Smooth muscle cell (in vitro differentiated cells): ENCODE results near the gene TLE1. TPM values are rescaled to one million over a fixed set of nuclear protein-coding genes. Genes with fewer than 3 reads are reported as not detected.

Experiments
- DNase-seq: peaks from one replicate; lab custom pipeline; 2025; ENCODE audit not compliant: unreplicated experiment; lab: John Stamatoyannopoulos, UW
- H2AFZ ChIP-seq: fragments of 200-600 bp; sonication (generic); 2 replicates; pipeline ENCODE4 v1.6.0; 2016; ENCODE audit warnings: antibody characterized with exemption, low read depth, mild to moderate bottlenecking
- H3F3A ChIP-seq: fragments of 200-600 bp; sonication (generic); 2 replicates; pipeline ENCODE4 v1.6.0; 2017; ENCODE audit warnings: antibody characterized with exemption, low read depth
- H3K27ac ChIP-seq: fragments of 200-600 bp; sonication (generic); 2 replicates; pipeline ENCODE4 v1.5.1; 2016; ENCODE audit warnings: low read depth, mild to moderate bottlenecking
- H3K27me3 ChIP-seq: fragments of 200-600 bp; sonication (generic); 2 replicates; pipeline ENCODE4 v1.6.1; 2016; ENCODE audit warnings: low read depth, mild to moderate bottlenecking
- H3K36me3 ChIP-seq: fragments of 200-600 bp; sonication (generic); 2 replicates; pipeline ENCODE4 v1.5.1; 2016; ENCODE audit warnings: low read depth
- H3K4me1 ChIP-seq: fragments of 200-600 bp; sonication (generic); 2 replicates; pipeline ENCODE4 v1.5.1; 2016; ENCODE audit warnings: low read depth
- H3K4me2 ChIP-seq: fragments of 200-600 bp; sonication (generic); 2 replicates; pipeline ENCODE4 v1.6.0; 2016; ENCODE audit warnings: mild to moderate bottlenecking
- H3K4me3 ChIP-seq: fragments of 200-600 bp; sonication (generic); 2 replicates; pipeline ENCODE4 v1.5.1; 2016; ENCODE audit warnings: mild to moderate bottlenecking
- H3K79me2 ChIP-seq: fragments of 200-600 bp; sonication (generic); 2 replicates; pipeline ENCODE4 v1.6.0; 2016; ENCODE audit warnings: low read depth, mild to moderate bottlenecking
- H3K9ac ChIP-seq: fragments of 200-600 bp; sonication (generic); 2 replicates; pipeline ENCODE4 v1.6.0; 2016; ENCODE audit warnings: low read depth
- H3K9me3 ChIP-seq: fragments of 200-600 bp; sonication (generic); replicated peaks from 2 replicates; pipeline ENCODE4 v1.5.1; 2016; ENCODE audit warnings: low read depth
- H4K20me1 ChIP-seq: fragments of 200-600 bp; sonication (generic); 2 replicates; pipeline ENCODE4 v1.6.0; 2016; ENCODE audit warnings: low read depth
- CTCF ChIP-seq: fragments of 200-600 bp; sonication (generic); IDR thresholded peaks from 2 replicates; pipeline ENCODE4 v1.5.1; 2017; ENCODE audit warnings: borderline replicate concordance, mild to moderate bottlenecking, antibody characterized with exemption; ENCODE audit not compliant: insufficient read depth, poor library complexity, severe bottlenecking
- WGBS: methylation state at CpG from one replicate; pipeline ENCODE4 v1.1.7; 2016; ENCODE audit warnings: low lambda C conversion rate; 5-methylcytosine and 5-hydroxymethylcytosine counted together
- polyA plus RNA-seq: library from polyadenylated mRNA; unstranded; fragments of >200 nt; fragmentation: Nextera tagmentation; extraction: Ambion mirVana; gene quantifications from 2 replicates; pipeline ENCODE4 v1.2.1, GENCODE V29; 2016
- total RNA-seq: library from RNA; depleted of rRNA; stranded (reverse); fragments of >200 nt; gene quantifications from 2 replicates; pipeline ENCODE4 v1.2.3, GENCODE V29; 2014

The TLE1 gene
- total and polyA plus RNA-seq, 2 experiments from 2014 or later: 32.5 to 35.2 TPM

DNA sequence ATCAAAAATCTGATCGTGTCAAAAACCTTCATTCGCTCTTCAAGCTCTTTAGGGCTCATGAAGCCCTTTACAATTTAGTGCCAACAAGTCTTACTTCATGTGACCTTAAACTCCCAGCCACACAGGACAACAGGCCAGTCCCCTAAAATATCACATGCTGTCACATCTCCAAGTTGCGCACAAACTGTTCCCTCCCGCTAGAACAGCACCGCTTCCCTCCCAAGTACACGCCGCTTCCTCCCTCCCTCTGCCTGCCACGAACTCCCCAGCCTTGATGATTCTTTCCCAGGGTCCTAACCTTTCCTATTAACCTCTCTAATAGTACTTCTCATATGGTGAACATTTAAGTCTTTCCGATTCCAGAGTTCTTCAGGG, 91.2 kb downstream of the TLE1 start:
- H3K4me3 ChIP-seq: no peak overlapping the region
- no peak overlapping the region for H3K27ac ChIP-seq
- no peak for DNase-seq
- H3K36me3 ChIP-seq: no peaks in the 10 kb centered on the region
- no peak overlapping the region for H3K9ac ChIP-seq
- no peaks in the 10 kb centered on the region for H3K9me3 ChIP-seq
- H4K20me1 ChIP-seq: no peaks in the 10 kb centered on the region
- no peaks in the 10 kb centered on the region for H3K27me3 ChIP-seq
- H3K4me1 ChIP-seq: peaks cover 13% of the 10 kb centered on the region
- no peak overlapping the region for H2AFZ ChIP-seq
- no peak for TF ChIP-seq CTCF
- WGBS: 95% methylated on average over 9 of the region's 9 CpGs
- H3F3A ChIP-seq: no peaks in the 10 kb centered on the region
- no peak overlapping the region for H3K4me2 ChIP-seq
- no peaks in the 10 kb centered on the region for H3K79me2 ChIP-seq

- Histone ChIP-seq H3K36me3 (no peaks in the 10 kb centered on the region), H3K27ac (no peak overlapping the region), H3K27me3 (no peaks in the 10 kb centered on the region), H3K4me2 (no peak overlapping the region), H3K9ac (no peak overlapping the region), H3K9me3 (no peaks in the 10 kb centered on the region), H3K4me3 (no peak overlapping the region), H4K20me1 (no peaks in the 10 kb centered on the region), H2AFZ (no peak overlapping the region), H3F3A (no peaks in the 10 kb centered on the region), H3K4me1 (peaks cover 13% of the 10 kb centered on the region), H3K79me2 (no peaks in the 10 kb centered on the region)
- DNase-seq: no peak
- 95% methylated on average over 12 of the region's 12 CpGs for WGBS
- no peak for TF ChIP-seq CTCF
These were observed 91.8 kb downstream of the TLE1 start for GRCh38 chr9:81597419-81598122.

GRCh38 chr9:81596679-81597418, 92.5 kb downstream of the TLE1 start:
- H3K9ac ChIP-seq: no peak overlapping the region
- no peaks in the 10 kb centered on the region for H3K36me3 ChIP-seq
- no peaks in the 10 kb centered on the region for H3K79me2 ChIP-seq
- H3K4me2 ChIP-seq: no peak overlapping the region
- H3K27ac ChIP-seq: no peak overlapping the region
- H3K4me3 ChIP-seq: no peak overlapping the region
- no peak overlapping the region for H2AFZ ChIP-seq
- H3K4me1 ChIP-seq: peaks cover 13% of the 10 kb centered on the region
- H3K27me3 ChIP-seq: no peaks in the 10 kb centered on the region
- 73% methylated on average over 13 of the region's 13 CpGs for WGBS
- H3F3A ChIP-seq: no peaks in the 10 kb centered on the region
- H4K20me1 ChIP-seq: no peaks in the 10 kb centered on the region
- H3K9me3 ChIP-seq: no peaks in the 10 kb centered on the region
- no peak for TF ChIP-seq CTCF
- no peak for DNase-seq
